HL-60 (cell line): ENCODE results near the gene DDX20.

Experiments
- DNase-seq, 2 experiments: peaks; one replicate each; pipeline ENCODE4 v3.0.0-alpha.2; 2010 to 2020; ENCODE audit warnings: low read depth in 1 of 2, low spot score in 1 of 2
- H3K27ac ChIP-seq: fragments of 250-450 bp; sonication (Bioruptor Pico); replicated peaks from 2 replicates; pipeline ENCODE4 v1.5.1; 2020; ENCODE audit warnings: mild to moderate bottlenecking, moderate library complexity
- H3K27me3 ChIP-seq: fragments of 250-450 bp; sonication (Bioruptor Pico); 2 replicates; pipeline ENCODE4 v1.5.1; 2021; ENCODE audit warnings: mild to moderate bottlenecking, moderate library complexity; ENCODE audit not compliant: insufficient read depth, poor library complexity, severe bottlenecking
- H3K4me3 ChIP-seq: replicated peaks from 2 replicates; pipeline ENCODE4 v1.5.1; 2011; ENCODE audit warnings: mild to moderate bottlenecking, control low read depth, low read length; ENCODE audit not compliant: insufficient read depth
- GABPA ChIP-seq: IDR thresholded peaks from 2 replicates; pipeline ENCODE4 v1.6.1; 2012; ENCODE audit warnings: low read depth
- POLR2AphosphoS5 ChIP-seq: IDR thresholded peaks from 2 replicates; pipeline ENCODE4 v1.6.1; 2012; ENCODE audit warnings: low read depth
- REST ChIP-seq: IDR thresholded peaks from 2 replicates; pipeline ENCODE4 v1.6.1; 2012; ENCODE audit warnings: low read depth; ENCODE audit not compliant: insufficient replicate concordance
- SPI1 ChIP-seq: IDR thresholded peaks from 2 replicates; pipeline ENCODE4 v1.6.1; 2012; ENCODE audit warnings: low read depth, mild to moderate bottlenecking, borderline replicate concordance
- TF ChIP-seq, protein P1 (sequence below): IDR thresholded peaks from one replicate; pipeline ENCODE4 v1.5.1; 2011; ENCODE audit warnings: low read length, control low read depth, inconsistent platforms; ENCODE audit not compliant: insufficient read depth

DDX20 gene

DNA sequence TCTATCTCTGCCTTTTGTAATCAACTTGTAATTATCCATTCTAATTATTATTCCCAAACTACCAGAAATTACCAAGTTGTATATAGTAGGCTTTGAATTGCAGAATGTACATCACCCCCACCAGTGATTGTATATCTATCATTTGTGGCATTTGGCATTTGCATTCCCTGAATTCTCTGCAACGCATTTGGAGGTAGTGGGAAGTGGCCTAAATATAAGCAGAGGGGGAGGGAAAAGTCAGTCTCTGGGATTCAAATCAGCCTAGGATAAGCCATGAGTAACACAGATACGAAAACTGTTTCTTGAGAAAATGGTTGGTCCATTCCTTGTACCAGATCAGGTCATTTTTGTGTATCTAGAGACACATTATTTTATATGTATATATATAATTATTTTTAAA, 20.7 kb downstream of the DDX20 start:
- Histone ChIP-seq H3K4me3 (no peak overlapping the region), H3K27me3 (no peaks in the 10 kb centered on the region), H3K27ac (no peak overlapping the region)
- DNase-seq, result no peak
- TF ChIP-seq GABPA, result no peak
- TF ChIP-seq, protein P1, sequence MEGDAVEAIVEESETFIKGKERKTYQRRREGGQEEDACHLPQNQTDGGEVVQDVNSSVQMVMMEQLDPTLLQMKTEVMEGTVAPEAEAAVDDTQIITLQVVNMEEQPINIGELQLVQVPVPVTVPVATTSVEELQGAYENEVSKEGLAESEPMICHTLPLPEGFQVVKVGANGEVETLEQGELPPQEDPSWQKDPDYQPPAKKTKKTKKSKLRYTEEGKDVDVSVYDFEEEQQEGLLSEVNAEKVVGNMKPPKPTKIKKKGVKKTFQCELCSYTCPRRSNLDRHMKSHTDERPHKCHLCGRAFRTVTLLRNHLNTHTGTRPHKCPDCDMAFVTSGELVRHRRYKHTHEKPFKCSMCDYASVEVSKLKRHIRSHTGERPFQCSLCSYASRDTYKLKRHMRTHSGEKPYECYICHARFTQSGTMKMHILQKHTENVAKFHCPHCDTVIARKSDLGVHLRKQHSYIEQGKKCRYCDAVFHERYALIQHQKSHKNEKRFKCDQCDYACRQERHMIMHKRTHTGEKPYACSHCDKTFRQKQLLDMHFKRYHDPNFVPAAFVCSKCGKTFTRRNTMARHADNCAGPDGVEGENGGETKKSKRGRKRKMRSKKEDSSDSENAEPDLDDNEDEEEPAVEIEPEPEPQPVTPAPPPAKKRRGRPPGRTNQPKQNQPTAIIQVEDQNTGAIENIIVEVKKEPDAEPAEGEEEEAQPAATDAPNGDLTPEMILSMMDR, result no peak
- TF ChIP-seq REST, result no peak
- no peak for TF ChIP-seq SPI1
- TF ChIP-seq POLR2AphosphoS5, result no peak

- no peak for DNase-seq
- no peaks in the 10 kb centered on the region for H3K27me3 ChIP-seq
- no peak overlapping the region for H3K27ac ChIP-seq
- TF ChIP-seq, protein P1, result no peak
- TF ChIP-seq GABPA, result no peak
- no peak for TF ChIP-seq SPI1
- no peak for TF ChIP-seq REST
- TF ChIP-seq POLR2AphosphoS5, result no peak
- no peak overlapping the region for H3K4me3 ChIP-seq
Measured at GRCh38 chr1:111776861-111777260, 21.2 kb downstream of the DDX20 start.

- Histone ChIP-seq H3K27ac (no peak overlapping the region), H3K4me3 (no peak overlapping the region), H3K27me3 (no peaks in the 10 kb centered on the region)
- DNase-seq, result no peak
- TF ChIP-seq POLR2AphosphoS5 (no peak), SPI1 (no peak), GABPA (no peak), REST (no peak)
- TF ChIP-seq, protein P1, result no peak
Measured at GRCh38 chr1:111777301-111777700, 21.6 kb downstream of the DDX20 start.
